HL-60 (cell line): ENCODE data around the gene HMG20A.

Experiments used
- DNase-seq, 2 experiments: peaks; one replicate each; pipeline ENCODE4 v3.0.0-alpha.2; 2010 to 2020; ENCODE audit warnings: low read depth in 1 of 2, low spot score in 1 of 2
- H3K27ac ChIP-seq: fragments of 250-450 bp; sonication (Bioruptor Pico); replicated peaks from 2 replicates; pipeline ENCODE4 v1.5.1; 2020; ENCODE audit warnings: mild to moderate bottlenecking, moderate library complexity
- H3K27me3 ChIP-seq: fragments of 250-450 bp; sonication (Bioruptor Pico); 2 replicates; pipeline ENCODE4 v1.5.1; 2021; ENCODE audit warnings: mild to moderate bottlenecking, moderate library complexity; ENCODE audit not compliant: insufficient read depth, poor library complexity, severe bottlenecking
- H3K4me3 ChIP-seq: replicated peaks from 2 replicates; pipeline ENCODE4 v1.5.1; 2011; ENCODE audit warnings: mild to moderate bottlenecking, control low read depth, low read length; ENCODE audit not compliant: insufficient read depth
- GABPA ChIP-seq: IDR thresholded peaks from 2 replicates; pipeline ENCODE4 v1.6.1; 2012; ENCODE audit warnings: low read depth
- POLR2AphosphoS5 ChIP-seq: IDR thresholded peaks from 2 replicates; pipeline ENCODE4 v1.6.1; 2012; ENCODE audit warnings: low read depth
- SPI1 ChIP-seq: IDR thresholded peaks from 2 replicates; pipeline ENCODE4 v1.6.1; 2012; ENCODE audit warnings: low read depth, mild to moderate bottlenecking, borderline replicate concordance
- TF ChIP-seq, protein P1 (sequence below): IDR thresholded peaks from 2 replicates; pipeline ENCODE4 v1.6.1; 2012; ENCODE audit warnings: low read depth; ENCODE audit not compliant: insufficient replicate concordance
- TF ChIP-seq, protein P2 (sequence below): IDR thresholded peaks from one replicate; pipeline ENCODE4 v1.5.1; 2011; ENCODE audit warnings: low read length, control low read depth, inconsistent platforms; ENCODE audit not compliant: insufficient read depth

Gene HMG20A

DNA sequence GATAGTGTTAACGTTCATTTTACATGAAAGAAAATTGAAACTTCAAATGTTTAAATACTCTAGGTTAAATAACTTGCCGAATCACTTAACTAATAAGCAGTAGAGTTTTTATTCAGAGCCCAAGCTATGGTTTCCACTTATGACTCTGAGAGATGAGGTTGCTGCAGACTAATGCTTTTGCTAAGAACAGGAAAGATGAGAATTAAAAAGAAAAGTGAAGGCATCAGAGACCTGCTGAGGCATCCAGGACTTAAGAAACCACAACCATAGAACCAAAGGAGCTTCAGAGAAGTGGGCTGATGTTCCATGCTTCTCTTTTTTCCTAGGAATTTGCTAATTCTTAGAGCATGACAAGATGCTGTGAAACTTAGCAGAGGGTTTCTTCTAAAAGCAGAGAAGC is 9.5 kb downstream of the HMG20A start:
- H3K4me3 ChIP-seq = no peak overlapping the region
- H3K27me3 ChIP-seq = no peaks in the 10 kb centered on the region
- no peak overlapping the region for H3K27ac ChIP-seq
- no peak for DNase-seq
- TF ChIP-seq, protein P1, sequence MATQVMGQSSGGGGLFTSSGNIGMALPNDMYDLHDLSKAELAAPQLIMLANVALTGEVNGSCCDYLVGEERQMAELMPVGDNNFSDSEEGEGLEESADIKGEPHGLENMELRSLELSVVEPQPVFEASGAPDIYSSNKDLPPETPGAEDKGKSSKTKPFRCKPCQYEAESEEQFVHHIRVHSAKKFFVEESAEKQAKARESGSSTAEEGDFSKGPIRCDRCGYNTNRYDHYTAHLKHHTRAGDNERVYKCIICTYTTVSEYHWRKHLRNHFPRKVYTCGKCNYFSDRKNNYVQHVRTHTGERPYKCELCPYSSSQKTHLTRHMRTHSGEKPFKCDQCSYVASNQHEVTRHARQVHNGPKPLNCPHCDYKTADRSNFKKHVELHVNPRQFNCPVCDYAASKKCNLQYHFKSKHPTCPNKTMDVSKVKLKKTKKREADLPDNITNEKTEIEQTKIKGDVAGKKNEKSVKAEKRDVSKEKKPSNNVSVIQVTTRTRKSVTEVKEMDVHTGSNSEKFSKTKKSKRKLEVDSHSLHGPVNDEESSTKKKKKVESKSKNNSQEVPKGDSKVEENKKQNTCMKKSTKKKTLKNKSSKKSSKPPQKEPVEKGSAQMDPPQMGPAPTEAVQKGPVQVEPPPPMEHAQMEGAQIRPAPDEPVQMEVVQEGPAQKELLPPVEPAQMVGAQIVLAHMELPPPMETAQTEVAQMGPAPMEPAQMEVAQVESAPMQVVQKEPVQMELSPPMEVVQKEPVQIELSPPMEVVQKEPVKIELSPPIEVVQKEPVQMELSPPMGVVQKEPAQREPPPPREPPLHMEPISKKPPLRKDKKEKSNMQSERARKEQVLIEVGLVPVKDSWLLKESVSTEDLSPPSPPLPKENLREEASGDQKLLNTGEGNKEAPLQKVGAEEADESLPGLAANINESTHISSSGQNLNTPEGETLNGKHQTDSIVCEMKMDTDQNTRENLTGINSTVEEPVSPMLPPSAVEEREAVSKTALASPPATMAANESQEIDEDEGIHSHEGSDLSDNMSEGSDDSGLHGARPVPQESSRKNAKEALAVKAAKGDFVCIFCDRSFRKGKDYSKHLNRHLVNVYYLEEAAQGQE = no peak
- TF ChIP-seq GABPA = no peak

GRCh38 chr15:77430652-77431051 is 10.0 kb downstream of the HMG20A start:
- no peak overlapping the region for H3K27ac ChIP-seq
- no peak overlapping the region for H3K4me3 ChIP-seq
- no peak for DNase-seq
- TF ChIP-seq, protein P1 = no peak
- TF ChIP-seq, protein P2, sequence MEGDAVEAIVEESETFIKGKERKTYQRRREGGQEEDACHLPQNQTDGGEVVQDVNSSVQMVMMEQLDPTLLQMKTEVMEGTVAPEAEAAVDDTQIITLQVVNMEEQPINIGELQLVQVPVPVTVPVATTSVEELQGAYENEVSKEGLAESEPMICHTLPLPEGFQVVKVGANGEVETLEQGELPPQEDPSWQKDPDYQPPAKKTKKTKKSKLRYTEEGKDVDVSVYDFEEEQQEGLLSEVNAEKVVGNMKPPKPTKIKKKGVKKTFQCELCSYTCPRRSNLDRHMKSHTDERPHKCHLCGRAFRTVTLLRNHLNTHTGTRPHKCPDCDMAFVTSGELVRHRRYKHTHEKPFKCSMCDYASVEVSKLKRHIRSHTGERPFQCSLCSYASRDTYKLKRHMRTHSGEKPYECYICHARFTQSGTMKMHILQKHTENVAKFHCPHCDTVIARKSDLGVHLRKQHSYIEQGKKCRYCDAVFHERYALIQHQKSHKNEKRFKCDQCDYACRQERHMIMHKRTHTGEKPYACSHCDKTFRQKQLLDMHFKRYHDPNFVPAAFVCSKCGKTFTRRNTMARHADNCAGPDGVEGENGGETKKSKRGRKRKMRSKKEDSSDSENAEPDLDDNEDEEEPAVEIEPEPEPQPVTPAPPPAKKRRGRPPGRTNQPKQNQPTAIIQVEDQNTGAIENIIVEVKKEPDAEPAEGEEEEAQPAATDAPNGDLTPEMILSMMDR = no peak
- TF ChIP-seq SPI1 (no peak), POLR2AphosphoS5 (no peak), GABPA (no peak)
- H3K27me3 ChIP-seq = no peaks in the 10 kb centered on the region

- TF ChIP-seq GABPA (no peak), SPI1 (no peak), POLR2AphosphoS5 (no peak)
- TF ChIP-seq, protein P1 = no peak
- TF ChIP-seq, protein P2 = no peak
- H3K27me3 ChIP-seq = no peaks in the 10 kb centered on the region
- DNase-seq = no peak
These were observed 16.1 kb downstream of the HMG20A start for GRCh38 chr15:77436822-77437221.

GRCh38 chr15:77437264-77437663 is 16.6 kb downstream of the HMG20A start:
- H3K27me3 ChIP-seq = no peaks in the 10 kb centered on the region
- TF ChIP-seq, protein P2 = no peak
- TF ChIP-seq GABPA (no peak), POLR2AphosphoS5 (no peak), SPI1 (no peak)
- TF ChIP-seq, protein P1 = no peak
- no peak overlapping the region for H3K27ac ChIP-seq
- no peak for DNase-seq
- H3K4me3 ChIP-seq = no peak overlapping the region

More at GRCh38 chr15:77436822-77437221, 16.1 kb downstream of the HMG20A start:
- H3K4me3 ChIP-seq = no peak overlapping the region
- no peak overlapping the region for H3K27ac ChIP-seq
